ENCODE data around the gene PPIG.
"Not testable (repeated sequence)": the region's sequence is repeated elsewhere in the genome, so short reads cannot be mapped to it uniquely, and the experiment has no call there.

PPIG gene

GRCh38 chr2:169573974-169574299 lies 10.2 kb upstream of the PPIG start:
- no peak for FAIRE-seq
- DNase-seq (ENCODE audit: insufficient read length, low spot score): peak; percentile 29
- no peak for TF ChIP-seq CTCF (IDR thresholded peaks at IDR 0.05; ENCODE audit: insufficient read depth, missing control alignments)

GRCh38 chr2:169574539-169574938 lies 9.6 kb upstream of the PPIG start:
- FAIRE-seq; DNase-seq (ENCODE audit: insufficient read length, low spot score): not testable (repeated sequence)

GRCh38 chr2:169575264-169575663 lies 8.9 kb upstream of the PPIG start:
- DNase-seq (ENCODE audit: insufficient read length, low spot score); FAIRE-seq: not testable (repeated sequence)

- FAIRE-seq (no peak), DNase-seq (ENCODE audit: insufficient read length, low spot score) (no peak)
- TF ChIP-seq CTCF (IDR thresholded peaks at IDR 0.05; ENCODE audit: insufficient read depth, missing control alignments): no peak
Measured at GRCh38 chr2:169579044-169579443, 5.1 kb upstream of the PPIG start.

GRCh38 chr2:169582552-169583266 lies 1.4 kb upstream of the PPIG start:
- DNase-seq (ENCODE audit: insufficient read length, low spot score); FAIRE-seq: not testable (repeated sequence)

- FAIRE-seq (no peak), DNase-seq (ENCODE audit: insufficient read length, low spot score) (no peak)
- TF ChIP-seq CTCF (IDR thresholded peaks at IDR 0.05; ENCODE audit: insufficient read depth, missing control alignments): no peak
Measured at GRCh38 chr2:169583518-169583917, 633 bp upstream of the PPIG start.

GRCh38 chr2:169585673-169586072 lies 1.5 kb downstream of the PPIG start:
- DNase-seq (ENCODE audit: insufficient read length, low spot score): no peak

GRCh38 chr2:169590804-169591203 lies 6.7 kb downstream of the PPIG start:
- FAIRE-seq: no peak
- DNase-seq (ENCODE audit: insufficient read length, low spot score): no peak
- no peak for TF ChIP-seq CTCF (IDR thresholded peaks at IDR 0.05; ENCODE audit: insufficient read depth, missing control alignments)

More at GRCh38 chr2:169585673-169586072, 1.5 kb downstream of the PPIG start:
- no peak for FAIRE-seq
- TF ChIP-seq CTCF (IDR thresholded peaks at IDR 0.05; ENCODE audit: insufficient read depth, missing control alignments): no peak

GRCh38 chr2:169596546-169596945 lies 12.4 kb downstream of the PPIG start:
- not testable (repeated sequence) for FAIRE-seq; DNase-seq (ENCODE audit: insufficient read length, low spot score)

Measured in D721Med (cell line).